Fibroblast of pulmonary artery (primary cell): Measurements from ENCODE around the gene DERA.

Source experiments
- DNase-seq: peaks from one replicate; pipeline ENCODE4 v3.0.0-alpha.2; 2010; ENCODE audit warnings: low read depth
- H3K4me3 ChIP-seq: replicated peaks from 2 replicates; pipeline ENCODE4 v1.5.1; 2011; ENCODE audit warnings: low read depth, mild to moderate bottlenecking, control low read depth, low read length, moderate library complexity
- TF ChIP-seq, protein P1 (sequence below): IDR thresholded peaks from 2 replicates; pipeline ENCODE4 v1.5.1; 2011; ENCODE audit warnings: mild to moderate bottlenecking, control low read depth, low read length, inconsistent platforms; ENCODE audit errors: missing control alignments

Gene DERA

DNA sequence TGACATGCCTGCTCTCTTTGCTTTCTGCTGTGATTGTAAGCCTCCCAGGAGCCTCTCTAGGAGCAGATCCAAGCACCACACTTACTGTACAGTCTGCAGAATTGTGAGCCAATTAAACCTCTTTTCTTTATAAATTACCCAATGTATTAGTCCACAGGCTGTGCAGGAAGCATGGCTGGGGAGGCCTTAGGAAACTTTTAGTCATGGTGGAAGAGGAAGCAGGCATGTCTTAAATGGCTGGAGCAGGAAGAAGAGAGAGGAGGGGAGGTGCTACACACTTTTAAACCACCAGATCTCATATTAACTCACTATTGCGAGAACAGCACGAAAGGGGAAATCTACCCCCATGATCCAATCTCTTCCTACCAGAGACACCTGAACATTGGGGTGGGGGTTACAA, 108.9 kb downstream of the DERA start:
- H3K4me3 ChIP-seq, result no peak overlapping the region
- TF ChIP-seq, protein P1, sequence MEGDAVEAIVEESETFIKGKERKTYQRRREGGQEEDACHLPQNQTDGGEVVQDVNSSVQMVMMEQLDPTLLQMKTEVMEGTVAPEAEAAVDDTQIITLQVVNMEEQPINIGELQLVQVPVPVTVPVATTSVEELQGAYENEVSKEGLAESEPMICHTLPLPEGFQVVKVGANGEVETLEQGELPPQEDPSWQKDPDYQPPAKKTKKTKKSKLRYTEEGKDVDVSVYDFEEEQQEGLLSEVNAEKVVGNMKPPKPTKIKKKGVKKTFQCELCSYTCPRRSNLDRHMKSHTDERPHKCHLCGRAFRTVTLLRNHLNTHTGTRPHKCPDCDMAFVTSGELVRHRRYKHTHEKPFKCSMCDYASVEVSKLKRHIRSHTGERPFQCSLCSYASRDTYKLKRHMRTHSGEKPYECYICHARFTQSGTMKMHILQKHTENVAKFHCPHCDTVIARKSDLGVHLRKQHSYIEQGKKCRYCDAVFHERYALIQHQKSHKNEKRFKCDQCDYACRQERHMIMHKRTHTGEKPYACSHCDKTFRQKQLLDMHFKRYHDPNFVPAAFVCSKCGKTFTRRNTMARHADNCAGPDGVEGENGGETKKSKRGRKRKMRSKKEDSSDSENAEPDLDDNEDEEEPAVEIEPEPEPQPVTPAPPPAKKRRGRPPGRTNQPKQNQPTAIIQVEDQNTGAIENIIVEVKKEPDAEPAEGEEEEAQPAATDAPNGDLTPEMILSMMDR, result no peak
- no peak for DNase-seq

- TF ChIP-seq, protein P1, result no peak
These were observed 109.9 kb downstream of the DERA start for GRCh38 chr12:16021026-16021425.

DNA sequence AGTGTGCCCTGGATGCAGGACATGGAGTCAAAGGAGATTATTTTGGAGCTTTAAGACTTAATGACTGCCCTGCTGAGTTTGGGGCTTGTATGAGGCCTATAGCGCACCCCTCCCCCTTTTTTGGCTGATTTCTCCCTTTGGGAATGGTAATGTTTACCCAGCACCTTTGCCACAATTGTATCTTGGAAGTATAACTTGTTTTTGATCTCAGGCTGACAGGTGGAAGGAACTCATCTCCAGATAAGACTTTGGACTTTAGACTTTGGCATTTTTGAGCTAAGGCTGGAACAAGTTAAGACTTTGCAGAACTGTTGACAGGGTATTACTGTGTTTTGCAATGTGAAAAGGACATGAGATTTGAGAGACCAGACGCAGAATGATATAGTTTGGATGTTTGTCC, 110.5 kb downstream of the DERA start:
- DNase-seq, result no peak
- no peak overlapping the region for H3K4me3 ChIP-seq
- TF ChIP-seq, protein P1, result no peak

More at GRCh38 chr12:16021026-16021425, 109.9 kb downstream of the DERA start:
- no peak overlapping the region for H3K4me3 ChIP-seq
- no peak for DNase-seq

DNA sequence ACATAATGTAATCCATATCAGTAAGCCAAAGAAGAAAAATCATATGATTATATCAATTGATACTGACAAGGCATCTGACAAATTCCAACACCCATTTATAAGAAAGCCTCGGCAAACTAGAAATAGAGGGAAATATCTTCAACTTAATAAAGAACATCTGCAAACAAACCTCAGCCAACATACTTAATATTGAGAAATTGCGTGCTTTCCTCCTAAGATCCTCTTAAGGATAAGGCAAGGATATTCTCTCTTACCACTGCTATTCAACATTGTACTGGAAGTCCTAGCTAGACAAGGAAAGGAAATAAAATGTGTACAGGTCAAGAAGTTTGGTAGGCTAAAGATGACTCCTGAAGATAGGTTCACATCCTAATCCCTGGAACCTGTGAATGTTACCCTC, 115.9 kb downstream of the DERA start:
- H3K4me3 ChIP-seq, result no peak overlapping the region
- TF ChIP-seq, protein P1, result no peak
- no peak for DNase-seq

DNA sequence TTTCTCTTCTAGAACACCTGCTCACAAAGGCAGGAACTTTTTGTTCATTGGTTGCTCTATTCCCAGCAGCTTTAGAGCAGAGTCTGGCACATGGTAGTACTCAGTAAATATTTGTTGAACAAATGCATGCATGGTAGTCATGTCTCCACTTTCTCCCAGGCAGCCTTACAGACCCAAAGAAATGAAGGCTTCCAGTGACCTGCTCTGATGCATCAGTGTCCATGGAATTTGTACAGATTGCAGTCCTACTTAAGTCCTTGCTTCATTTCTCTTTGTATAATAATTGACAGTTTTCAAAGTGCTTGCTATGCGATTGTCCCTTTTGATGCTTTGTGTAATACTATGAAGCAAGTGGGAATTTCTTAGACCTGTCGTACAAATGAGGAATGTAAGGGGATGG, 119.6 kb downstream of the DERA start:
- H3K4me3 ChIP-seq, result no peak overlapping the region
- TF ChIP-seq, protein P1, result no peak
- no peak for DNase-seq

DNA sequence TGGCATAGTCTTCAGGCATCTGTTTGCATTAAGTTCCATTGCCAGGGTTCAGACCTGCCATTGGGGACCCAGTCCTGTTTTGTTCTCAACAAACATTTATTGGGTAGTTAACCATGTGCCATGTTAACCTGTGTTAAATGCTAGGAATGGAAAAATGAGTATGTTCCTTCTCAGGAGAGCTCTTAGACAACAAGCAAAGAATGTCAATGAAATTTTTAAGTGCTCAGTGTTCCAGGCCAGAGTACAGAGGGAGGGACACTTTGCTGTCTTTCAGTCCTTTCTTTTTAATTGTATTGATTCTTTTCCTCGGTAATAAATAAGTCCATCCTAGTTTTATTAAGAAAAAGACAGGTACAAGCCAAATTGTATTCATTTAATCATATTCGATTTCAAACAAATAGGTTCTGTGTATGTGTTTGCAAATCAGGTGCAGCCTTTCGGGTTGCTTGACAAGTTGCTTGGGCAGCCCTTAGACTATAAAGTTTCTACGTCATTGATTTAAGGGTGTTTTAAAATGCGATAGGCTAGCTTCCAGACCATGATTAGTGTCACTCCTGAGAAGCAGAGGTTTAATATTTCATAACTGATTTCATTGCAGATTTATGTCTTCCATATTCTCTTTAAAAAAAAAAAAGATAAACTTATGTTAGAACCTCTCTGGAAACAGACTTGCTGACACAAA, 123.1 kb downstream of the DERA start:
- DNase-seq, result no peak
- no peak overlapping the region for H3K4me3 ChIP-seq
- TF ChIP-seq, protein P1, result no peak

- no peak overlapping the region for H3K4me3 ChIP-seq
- TF ChIP-seq, protein P1, result no peak
- DNase-seq, result no peak
These were observed 124.9 kb downstream of the DERA start for GRCh38 chr12:16036073-16036472.
